Lower leg skin (tissue), 3 donors: ENCODE measurements around the gene TTC23.

Experiments
- POLR2A ChIP-seq, 2 donors: fragments of 450-650 bp; IDR thresholded peaks; one replicate each; pipeline ENCODE4 v1.6.1; 2016 to 2017; ENCODE audit warnings: antibody characterized with exemption in 2 of 2, mild to moderate bottlenecking in 1 of 2, moderate library complexity in 1 of 2
- TF ChIP-seq, protein P1 (sequence below), 3 donors: fragments of 450-650 bp; IDR thresholded peaks; one replicate each; pipeline ENCODE4 v1.5.1; 2016; ENCODE audit warnings: antibody characterized with exemption in 3 of 3, mild to moderate bottlenecking in 3 of 3, moderate library complexity in 2 of 3

DNA sequence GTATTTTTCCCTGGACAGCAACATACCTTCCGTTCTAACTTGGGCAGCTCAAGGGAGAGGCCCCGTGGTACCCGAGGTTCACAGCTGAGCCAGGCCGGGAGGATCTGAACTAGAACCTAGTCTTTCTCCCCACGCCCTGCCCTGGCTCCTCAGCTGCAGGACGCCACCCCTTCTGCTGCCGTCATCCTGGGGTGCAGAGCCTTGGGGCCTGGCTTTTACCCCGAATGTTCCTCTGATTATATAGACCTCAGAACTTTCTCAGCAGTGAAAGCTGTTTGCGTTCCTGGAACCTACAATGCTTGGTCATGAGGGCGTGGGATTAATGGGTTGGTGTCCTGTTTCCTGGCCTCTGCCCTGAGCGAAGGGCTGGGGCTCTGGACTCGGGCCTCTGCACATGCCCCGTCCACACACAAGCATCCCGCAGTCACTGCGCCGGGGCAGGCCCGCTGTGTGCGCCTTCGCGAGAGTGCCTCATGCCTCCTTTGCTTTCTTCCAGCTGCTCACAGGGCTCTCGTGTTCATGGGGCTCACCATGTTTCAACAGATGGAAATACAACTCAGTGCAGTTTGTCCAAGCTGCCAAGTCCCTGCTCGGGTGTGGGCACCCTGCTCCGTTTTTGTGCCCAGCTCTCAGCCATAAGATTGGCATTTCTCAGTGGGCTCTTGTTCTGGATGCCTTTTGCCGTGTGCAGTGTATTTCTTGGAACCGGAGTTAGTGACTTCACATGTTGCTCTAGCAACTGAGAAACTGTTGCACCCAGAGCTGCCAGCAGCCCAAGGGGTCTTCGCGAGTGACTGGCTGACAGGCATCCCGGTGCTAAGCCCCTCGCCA is 124.1 kb downstream of the TTC23 start:
- TF ChIP-seq, protein P1, sequence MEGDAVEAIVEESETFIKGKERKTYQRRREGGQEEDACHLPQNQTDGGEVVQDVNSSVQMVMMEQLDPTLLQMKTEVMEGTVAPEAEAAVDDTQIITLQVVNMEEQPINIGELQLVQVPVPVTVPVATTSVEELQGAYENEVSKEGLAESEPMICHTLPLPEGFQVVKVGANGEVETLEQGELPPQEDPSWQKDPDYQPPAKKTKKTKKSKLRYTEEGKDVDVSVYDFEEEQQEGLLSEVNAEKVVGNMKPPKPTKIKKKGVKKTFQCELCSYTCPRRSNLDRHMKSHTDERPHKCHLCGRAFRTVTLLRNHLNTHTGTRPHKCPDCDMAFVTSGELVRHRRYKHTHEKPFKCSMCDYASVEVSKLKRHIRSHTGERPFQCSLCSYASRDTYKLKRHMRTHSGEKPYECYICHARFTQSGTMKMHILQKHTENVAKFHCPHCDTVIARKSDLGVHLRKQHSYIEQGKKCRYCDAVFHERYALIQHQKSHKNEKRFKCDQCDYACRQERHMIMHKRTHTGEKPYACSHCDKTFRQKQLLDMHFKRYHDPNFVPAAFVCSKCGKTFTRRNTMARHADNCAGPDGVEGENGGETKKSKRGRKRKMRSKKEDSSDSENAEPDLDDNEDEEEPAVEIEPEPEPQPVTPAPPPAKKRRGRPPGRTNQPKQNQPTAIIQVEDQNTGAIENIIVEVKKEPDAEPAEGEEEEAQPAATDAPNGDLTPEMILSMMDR (IDR thresholded peaks at IDR 0.05) = no peak
- no peak for TF ChIP-seq POLR2A (IDR thresholded peaks at IDR 0.05)
